ENCODE results near the gene PTGS1. TPM values are rescaled to one million over a fixed set of nuclear protein-coding genes. Genes with fewer than 3 reads are reported as not detected.

PTGS1 gene
- total RNA-seq, 1 donor from 2014 or later = 0.39 TPM

GRCh38 chr9:122338536-122338935, 32.3 kb upstream of the PTGS1 start:
- DNase-seq = no peak
- H3K4me3 Mint-ChIP-seq (ENCODE audit: unreplicated experiment) = no peak overlapping the region

GRCh38 chr9:122338994-122339393, 31.8 kb upstream of the PTGS1 start:
- peaks cover 4% of the 10 kb centered on the region for H3K4me1 Mint-ChIP-seq (ENCODE audit: low read depth, unreplicated experiment)
- no peak overlapping the region for H3K4me3 Mint-ChIP-seq (ENCODE audit: unreplicated experiment)
- H3K27me3 Mint-ChIP-seq (ENCODE audit: unreplicated experiment) = peaks cover 2% of the 10 kb centered on the region
- no peaks in the 10 kb centered on the region for H3K36me3 Mint-ChIP-seq (ENCODE audit: unreplicated experiment)
- no peak overlapping the region for H3K27ac Mint-ChIP-seq (ENCODE audit: unreplicated experiment)
- no peaks in the 10 kb centered on the region for H3K9me3 Mint-ChIP-seq (ENCODE audit: unreplicated experiment)
- no peak for TF ChIP-seq CTCF (IDR thresholded peaks at IDR 0.05; ENCODE audit: partially characterized antibody, unreplicated experiment)
- DNase-seq = no peak

More at GRCh38 chr9:122338536-122338935, 32.3 kb upstream of the PTGS1 start:
- no peak overlapping the region for H3K27ac Mint-ChIP-seq (ENCODE audit: unreplicated experiment)
- peaks cover 2% of the 10 kb centered on the region for H3K27me3 Mint-ChIP-seq (ENCODE audit: unreplicated experiment)
- TF ChIP-seq CTCF (IDR thresholded peaks at IDR 0.05; ENCODE audit: partially characterized antibody, unreplicated experiment) = no peak
- no peaks in the 10 kb centered on the region for H3K9me3 Mint-ChIP-seq (ENCODE audit: unreplicated experiment)
- H3K36me3 Mint-ChIP-seq (ENCODE audit: unreplicated experiment) = no peaks in the 10 kb centered on the region
- peaks cover 4% of the 10 kb centered on the region for H3K4me1 Mint-ChIP-seq (ENCODE audit: low read depth, unreplicated experiment)

- DNase-seq = no peak
- Mint-ChIP-seq H3K9me3 (ENCODE audit: unreplicated experiment) (no peaks in the 10 kb centered on the region), H3K27me3 (ENCODE audit: unreplicated experiment) (peaks cover 2% of the 10 kb centered on the region), H3K4me3 (ENCODE audit: unreplicated experiment) (peak overlapping the region; percentile 10), H3K36me3 (ENCODE audit: unreplicated experiment) (no peaks in the 10 kb centered on the region), H3K4me1 (ENCODE audit: low read depth, unreplicated experiment) (peaks cover 4% of the 10 kb centered on the region), H3K27ac (ENCODE audit: unreplicated experiment) (no peak overlapping the region)
- TF ChIP-seq CTCF (IDR thresholded peaks at IDR 0.05; ENCODE audit: partially characterized antibody, unreplicated experiment) = no peak
These were observed 31.2 kb upstream of the PTGS1 start for GRCh38 chr9:122339579-122339978.

- H3K4me1 Mint-ChIP-seq (ENCODE audit: low read depth, unreplicated experiment) = peaks cover 4% of the 10 kb centered on the region
These were observed 30.7 kb upstream of the PTGS1 start for GRCh38 chr9:122340161-122340560.

More at GRCh38 chr9:122340161-122340560, 30.7 kb upstream of the PTGS1 start:
- Mint-ChIP-seq H3K27me3 (ENCODE audit: unreplicated experiment) (peaks cover 2% of the 10 kb centered on the region), H3K27ac (ENCODE audit: unreplicated experiment) (no peak overlapping the region), H3K4me3 (ENCODE audit: unreplicated experiment) (peak overlapping the region; percentile 44), H3K36me3 (ENCODE audit: unreplicated experiment) (no peaks in the 10 kb centered on the region), H3K9me3 (ENCODE audit: unreplicated experiment) (peaks cover under 1% of the 10 kb centered on the region)
- TF ChIP-seq CTCF (IDR thresholded peaks at IDR 0.05; ENCODE audit: partially characterized antibody, unreplicated experiment) = no peak
- DNase-seq = no peak

All from glutamatergic neuron (in vitro differentiated cells).